C4-2B (cell line): ENCODE measurements around the gene NXPH2.
A peak's percentile ranks its signal among the peaks of the same experiment; 100 is the strongest.

Experiments used
- H3K27ac ChIP-seq: fragments of 450-650 bp; 2 replicates; pipeline ENCODE4 v1.5.1; 2017
- CTCF ChIP-seq: fragments of 450-650 bp; conservative IDR thresholded peaks from 2 replicates; pipeline ENCODE4 v1.5.1; 2017; ENCODE audit warnings: mild to moderate bottlenecking
- ZFX ChIP-seq: fragments of 450-650 bp; IDR thresholded peaks from 2 replicates; pipeline ENCODE4 v1.6.1; 2017

Gene NXPH2

GRCh38 chr2:138779781-138780445 lies at the start of gene NXPH2:
TSS of gene NXPH2 (minus strand) at chr2:138780390. CDS start at chr2:138780241, 149 bp downstream.
- no peak for TF ChIP-seq CTCF
- TF ChIP-seq ZFX = no peak
- no peak within 1 kb of the TSS for H3K27ac ChIP-seq

- H3K27ac ChIP-seq = no peak overlapping the region
- TF ChIP-seq ZFX = no peak
- peak; percentile 79 for TF ChIP-seq CTCF
These were observed 49.2 kb upstream of the NXPH2 start for GRCh38 chr2:138829326-138829919.

- H3K27ac ChIP-seq = no peak overlapping the region
- no peak for TF ChIP-seq ZFX
- peak; percentile 81 for TF ChIP-seq CTCF
These were observed 47.4 kb upstream of the NXPH2 start for GRCh38 chr2:138827426-138828054.

GRCh38 chr2:138823666-138824065 lies 43.5 kb upstream of the NXPH2 start:
- TF ChIP-seq ZFX = no peak
- no peak for TF ChIP-seq CTCF
- no peak overlapping the region for H3K27ac ChIP-seq

GRCh38 chr2:138819964-138820363 lies 39.8 kb upstream of the NXPH2 start:
- TF ChIP-seq ZFX (no peak), CTCF (no peak)
- no peak overlapping the region for H3K27ac ChIP-seq

- H3K27ac ChIP-seq = no peak overlapping the region
- TF ChIP-seq CTCF (no peak), ZFX (no peak)
These were observed 38.4 kb upstream of the NXPH2 start for GRCh38 chr2:138818556-138818955.
